Posterior cingulate gyrus (tissue), 11 donors: Measurements from ENCODE around the gene DNAJC6.
"Not testable (repeated sequence)": the region's sequence is repeated elsewhere in the genome, so short reads cannot be mapped to it uniquely, and the experiment has no call there.

Experiments used
- DNase-seq, 10 donors: peaks; one replicate each; pipeline versions ENCODE4 v3.0.0 to v3.0.0-alpha.2; 2020 to 2021; ENCODE audit warnings: mixed read lengths in 3 of 10
- intact Hi-C: fragments of 100-400 bp; cut with DNase I; formaldehyde crosslinking; loops from one replicate; pipeline ENCODE4 v1.15.1; 2023

Gene DNAJC6

DNA sequence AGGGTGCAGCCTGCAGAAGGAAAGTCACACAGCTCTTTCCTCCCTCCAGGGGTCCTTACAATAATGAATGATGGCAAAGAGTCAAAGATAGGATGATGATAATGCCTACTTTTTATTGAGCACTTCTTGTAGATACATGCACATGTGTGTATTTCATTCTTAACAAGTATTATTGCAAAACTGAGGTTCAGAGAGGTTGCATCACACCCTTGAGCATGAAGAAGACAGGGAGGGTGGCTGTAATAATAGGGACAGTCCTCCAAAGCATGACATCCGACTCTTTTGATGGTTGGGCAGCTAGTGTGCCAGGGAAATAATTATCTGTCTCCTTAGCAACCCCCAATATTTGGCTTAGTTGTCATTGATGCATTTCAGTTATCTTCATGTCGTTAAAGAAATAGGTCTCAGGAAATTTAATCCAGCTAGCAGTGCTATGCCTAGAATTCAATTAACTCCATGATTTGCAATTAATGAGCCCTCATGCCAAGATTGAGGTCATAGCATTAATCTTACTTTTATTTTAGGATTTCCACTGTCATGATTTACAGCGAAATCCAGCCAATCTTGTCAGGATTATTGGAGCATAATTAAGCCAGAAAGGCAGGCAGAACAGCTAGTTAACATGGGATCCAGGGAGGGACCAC is 35.0 kb downstream of the DNAJC6 start:
- intact Hi-C loops = no loop called here
- no peak for DNase-seq

DNA sequence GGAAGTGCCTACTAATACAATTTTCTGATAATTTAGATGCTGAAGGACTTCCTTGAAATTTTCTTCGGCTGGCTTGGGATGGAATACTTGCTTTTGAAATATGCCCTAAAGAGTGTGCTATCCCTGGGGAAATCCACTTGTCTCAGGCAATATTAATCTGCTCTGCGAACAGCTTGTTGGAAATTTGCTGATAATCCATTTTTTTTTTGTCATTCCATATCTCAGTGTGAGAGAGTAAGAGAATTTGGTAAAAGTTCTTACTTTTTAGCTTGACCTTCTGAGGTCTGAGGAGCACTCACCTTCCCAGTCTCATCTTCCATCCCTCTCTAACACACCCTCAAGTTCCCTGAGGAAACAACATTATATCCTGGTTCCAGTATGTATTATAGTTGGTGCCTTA is 36.8 kb downstream of the DNAJC6 start:
- intact Hi-C loops = no loop called here
- DNase-seq = no peak

DNA sequence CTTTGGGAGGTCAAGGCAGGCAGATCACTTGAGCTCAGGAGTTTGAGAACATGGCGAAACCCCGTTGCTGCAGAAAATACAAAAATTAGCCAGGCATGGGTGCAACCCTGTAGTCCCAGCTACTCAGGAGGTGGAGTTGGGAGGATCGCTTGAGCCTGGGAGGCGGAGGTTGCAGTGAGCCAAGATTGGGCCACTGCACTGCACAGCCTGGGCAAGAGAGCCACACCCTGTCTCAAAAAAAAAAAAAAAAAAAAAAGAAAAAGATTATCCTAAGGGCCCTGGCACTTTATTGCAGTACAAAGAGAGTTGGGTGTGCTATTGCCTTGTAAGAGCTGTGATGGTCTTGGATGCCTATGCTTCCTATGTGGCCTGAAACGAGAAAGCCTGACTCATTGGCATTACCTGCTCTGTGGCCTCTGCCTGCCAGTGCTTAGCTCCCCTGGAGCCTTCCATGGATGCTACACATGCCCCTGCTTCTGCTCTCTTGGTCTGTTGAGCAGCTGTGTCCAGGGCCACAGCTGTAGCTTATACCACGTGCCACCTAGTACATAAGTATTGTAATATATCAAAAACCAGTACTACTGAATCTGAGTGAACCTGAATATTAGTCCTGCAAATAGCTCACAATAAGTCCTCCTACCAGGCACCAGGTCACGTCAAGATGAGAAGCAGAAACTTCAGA is 45.8 kb downstream of the DNAJC6 start:
- DNase-seq = peak in 1 of 10 donors; percentile 68
- intact Hi-C loops = no loop called here

DNA sequence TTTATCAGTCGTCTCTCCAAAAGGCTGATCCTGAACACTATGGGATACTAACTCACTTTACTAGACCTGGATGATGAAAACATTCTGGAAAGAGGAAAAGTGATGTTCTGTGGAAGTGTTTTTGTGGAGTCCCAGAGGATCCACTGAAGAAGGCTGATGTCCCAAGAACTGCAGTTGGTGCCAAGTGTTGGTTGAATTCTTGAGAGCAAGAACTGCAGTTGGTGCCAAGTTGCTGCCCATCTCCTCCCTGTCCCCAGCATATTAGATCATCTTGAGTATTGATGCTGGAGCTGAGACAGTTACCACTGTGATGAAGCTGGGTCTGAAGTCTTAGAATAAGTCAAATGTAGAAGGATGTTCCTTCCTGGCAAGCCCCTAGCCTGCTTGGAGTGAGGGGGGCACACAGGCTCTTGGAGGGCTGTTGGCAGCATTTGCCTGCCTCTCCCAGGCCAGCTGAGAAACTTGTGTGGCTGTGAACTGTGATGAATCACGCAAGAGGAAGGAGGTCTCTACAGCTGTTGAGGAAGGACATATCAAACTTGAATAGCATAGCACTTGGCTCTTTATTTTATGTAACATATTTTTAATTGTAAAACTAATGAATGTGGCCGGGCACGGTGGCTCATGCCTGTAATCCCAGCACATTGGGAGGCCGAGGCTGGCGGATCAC is 48.1 kb downstream of the DNAJC6 start:
- DNase-seq = no peak
- intact Hi-C loops = no loop called here

DNA sequence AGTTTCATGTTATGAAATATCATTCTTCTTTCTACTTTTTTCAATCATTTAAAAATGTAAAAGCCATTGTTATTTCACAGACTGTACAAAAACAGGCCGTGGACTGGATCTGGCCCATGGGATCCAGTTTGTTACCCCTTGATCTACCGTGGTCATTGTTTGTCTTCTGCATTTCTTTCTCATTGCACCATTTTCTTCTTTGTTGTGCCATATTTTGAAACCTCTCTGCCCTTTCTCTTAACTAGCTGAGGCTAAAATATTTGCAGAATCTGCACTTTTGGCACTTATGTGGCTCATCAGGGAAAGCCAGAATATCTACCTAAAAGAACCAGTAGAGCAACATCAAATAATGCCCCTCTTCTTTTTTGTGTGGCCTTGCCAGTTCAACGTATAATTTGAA is 50.5 kb downstream of the DNAJC6 start:
- intact Hi-C loops = no loop called here
- DNase-seq = no peak

DNA sequence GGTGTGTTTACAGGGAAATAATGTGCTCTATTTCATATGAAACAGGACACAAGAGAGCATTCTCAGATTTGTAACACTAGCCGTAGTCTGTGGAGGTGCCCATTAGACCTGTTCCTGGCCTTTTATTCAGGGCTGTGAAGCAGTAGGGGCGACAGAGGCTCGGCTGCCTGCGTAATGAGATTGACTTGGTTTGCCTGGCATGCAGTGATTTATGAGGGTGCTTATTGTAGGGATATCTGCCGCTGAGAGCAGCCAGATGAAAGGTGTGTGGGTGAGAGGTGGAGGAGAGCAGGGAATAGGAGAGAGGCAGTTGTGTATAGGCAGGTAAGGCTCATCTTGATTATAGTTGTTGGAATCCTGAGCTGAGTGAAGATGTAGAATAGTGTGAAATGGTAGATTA is 51.3 kb downstream of the DNAJC6 start:
- peak in 1 of 10 donors; percentile 58 for DNase-seq

DNA sequence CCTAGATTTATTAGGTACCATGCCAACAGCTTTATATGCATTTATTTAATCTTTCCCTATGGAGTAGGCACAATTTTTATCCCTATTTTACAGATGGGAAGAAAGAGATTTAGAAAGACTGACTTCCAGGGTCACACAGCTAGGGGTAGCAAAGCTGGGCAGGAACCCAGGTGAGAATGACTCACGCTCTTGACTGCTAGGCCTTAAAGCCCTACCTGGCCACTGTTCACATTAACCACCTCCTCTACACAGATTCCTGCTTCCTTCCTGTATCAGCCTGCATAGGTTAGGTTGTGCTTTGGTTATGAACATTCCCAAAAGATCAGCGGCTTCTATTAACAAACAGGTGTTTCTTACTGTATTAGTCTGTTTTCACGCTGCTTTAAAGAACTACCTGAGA is 53.2 kb downstream of the DNAJC6 start:
- DNase-seq = no peak
- intact Hi-C loops = no loop called here

More for the DNA sequence above, 51.3 kb downstream of the DNAJC6 start:
- intact Hi-C loops = no loop called here

DNA sequence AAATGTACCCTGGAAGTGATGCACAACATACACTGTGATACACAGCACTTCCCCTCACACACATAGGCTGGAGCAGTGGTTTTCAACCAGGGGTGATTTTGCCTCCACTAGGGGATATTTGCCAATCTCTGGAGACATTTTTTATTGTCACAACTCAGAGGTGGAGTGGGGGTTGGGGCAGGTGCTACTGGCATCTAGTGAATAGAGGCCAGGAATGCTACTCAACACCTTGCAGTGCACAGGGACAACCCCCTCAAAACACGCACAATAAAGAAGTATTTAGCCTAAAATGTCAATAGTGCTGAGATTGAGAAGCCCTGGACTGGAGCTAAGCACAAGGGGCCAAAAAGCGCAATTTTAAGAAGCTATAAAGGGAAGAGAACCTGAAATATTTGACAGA is 54.1 kb downstream of the DNAJC6 start:
- intact Hi-C loops = no loop called here
- no peak for DNase-seq

DNA sequence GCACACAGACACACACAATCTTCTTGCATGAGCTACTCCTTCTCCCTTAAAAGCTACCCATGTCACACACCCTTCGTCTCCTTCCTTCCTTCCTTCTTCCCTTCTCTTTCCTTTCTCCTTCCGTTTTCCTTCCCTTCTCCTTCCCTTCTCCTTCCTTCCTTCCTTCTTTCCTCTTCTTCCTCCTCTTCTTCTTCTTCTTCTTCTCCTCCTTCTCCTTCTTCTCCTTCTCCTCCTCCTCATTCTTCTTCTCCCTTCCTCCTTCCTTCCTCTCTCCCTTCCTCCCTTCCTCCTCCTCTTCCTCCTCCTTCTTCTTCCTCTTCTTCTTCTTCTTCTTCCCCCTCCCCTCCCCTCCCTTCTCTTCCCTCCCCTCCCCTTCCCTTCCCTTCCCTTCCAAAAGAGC is 59.1 kb downstream of the DNAJC6 start:
- DNase-seq = no peak
- intact Hi-C loops = no loop called here

DNA sequence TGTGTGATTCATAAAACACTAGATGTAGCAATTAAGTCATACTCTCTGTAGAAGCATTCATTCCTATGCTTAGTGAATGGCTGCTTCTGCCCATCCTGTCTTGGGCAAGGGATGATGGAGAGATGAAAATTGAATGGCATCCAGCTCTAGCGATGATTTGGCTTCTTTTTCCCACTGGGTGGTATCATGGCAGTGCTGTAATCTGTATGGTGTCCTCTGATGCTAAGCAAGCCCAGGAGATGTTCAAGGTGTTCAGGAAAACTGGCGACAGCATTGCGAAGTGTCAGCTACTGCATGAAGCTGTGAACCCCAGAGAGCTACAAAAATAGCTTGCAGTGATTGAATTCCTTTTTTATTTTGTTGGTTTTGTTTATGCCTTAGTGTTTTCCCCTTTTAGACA is 62.2 kb downstream of the DNAJC6 start:
- intact Hi-C loops = loop anchor here (10.0 kb wide), 1 partner anchor 57 kb away; no protein-coding TSS in a partner anchor
- no peak for DNase-seq

DNA sequence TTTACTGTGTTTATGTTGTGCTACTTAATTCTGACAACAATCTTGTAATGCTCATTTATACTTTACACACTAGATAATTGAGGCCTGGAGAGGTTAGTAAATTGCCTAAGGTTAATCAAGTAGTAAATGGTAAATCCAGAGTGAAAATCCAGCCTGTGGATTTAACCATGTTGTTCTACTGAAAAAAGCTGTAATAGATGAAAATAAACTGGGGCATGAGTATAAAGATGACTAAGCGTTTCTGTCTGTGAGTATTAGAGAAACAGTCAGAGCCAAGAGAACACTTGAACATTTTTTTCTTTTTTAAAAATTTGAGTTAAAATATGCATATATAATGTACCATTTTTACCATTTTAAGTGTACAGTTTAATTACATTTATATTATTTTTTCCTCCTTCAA is 63.2 kb downstream of the DNAJC6 start:
- intact Hi-C loops = loop anchor here (10.0 kb wide), 1 partner anchor 58 kb away; no protein-coding TSS in a partner anchor
- no peak for DNase-seq

DNA sequence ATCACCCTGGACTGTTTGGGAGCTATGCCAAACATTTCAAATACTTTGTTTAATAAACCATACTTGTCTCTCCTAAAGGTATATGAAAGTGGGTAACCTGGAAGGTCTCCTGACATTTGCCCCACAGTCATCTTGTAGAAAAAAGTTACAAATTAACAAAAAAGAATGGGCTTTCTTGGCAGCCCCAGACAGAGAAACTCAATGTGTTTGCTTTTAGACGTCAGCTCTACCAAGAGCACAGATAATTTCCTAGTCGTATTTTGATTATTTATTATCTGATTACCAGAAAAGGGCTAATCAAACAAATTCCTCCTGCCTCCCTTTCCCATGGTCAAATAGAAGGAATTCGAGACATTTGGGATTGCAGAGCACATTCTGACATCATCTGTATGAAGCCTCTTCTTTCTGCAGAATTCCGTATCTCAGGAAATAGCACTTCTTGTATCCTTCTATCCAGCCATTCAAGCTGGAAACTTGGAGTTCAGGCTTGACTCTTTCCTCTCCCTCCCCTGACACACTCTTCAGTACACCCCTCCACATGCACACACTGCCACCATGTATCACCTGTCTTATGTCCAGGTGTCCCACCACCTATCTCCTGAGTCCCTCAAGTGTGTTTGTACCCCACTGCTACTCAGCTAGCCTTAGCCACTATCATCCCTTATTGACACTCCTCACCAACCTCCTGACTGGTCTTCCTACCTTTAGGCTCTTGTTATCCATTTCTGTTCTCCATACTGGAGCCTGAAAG is 68.3 kb downstream of the DNAJC6 start:
- intact Hi-C loops = loop anchor here (10.0 kb wide), 1 partner anchor 63 kb away; no protein-coding TSS in a partner anchor
- DNase-seq = no peak

DNA sequence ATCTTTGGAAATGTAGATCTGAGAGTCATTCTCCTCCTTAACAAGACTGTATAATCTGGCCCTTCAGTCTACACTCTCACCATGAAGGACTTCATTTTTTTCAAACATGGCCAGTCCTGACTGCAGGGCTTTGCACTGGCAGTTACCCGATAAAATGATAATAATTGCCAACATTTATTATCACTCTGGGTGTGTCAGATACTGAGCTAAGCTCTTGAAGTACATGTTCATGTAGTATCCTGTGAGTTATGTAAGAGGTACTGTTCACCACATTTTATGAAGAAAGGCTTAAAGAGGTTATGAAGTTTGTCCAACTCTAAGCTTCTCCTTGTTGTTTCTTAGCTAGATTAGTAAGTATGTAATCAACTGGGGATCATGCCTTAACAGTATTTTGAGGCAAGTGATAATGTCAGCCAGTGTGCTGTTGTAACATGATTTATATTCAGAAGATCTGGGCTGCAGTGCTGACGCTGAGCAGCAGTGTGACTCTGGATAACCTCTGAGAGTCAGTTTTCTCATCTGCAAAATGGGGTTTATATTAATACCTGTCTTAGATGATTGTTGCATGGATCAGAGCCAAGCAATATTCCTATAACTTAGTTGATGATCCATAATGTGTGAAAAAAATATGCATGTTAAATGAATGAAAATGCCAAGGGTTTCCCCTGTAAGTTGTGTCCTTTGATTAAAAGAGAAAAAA is 69.1 kb downstream of the DNAJC6 start:
- no peak for DNase-seq
- intact Hi-C loops = loop anchor here (10.0 kb wide), 1 partner anchor 64 kb away; no protein-coding TSS in a partner anchor

DNA sequence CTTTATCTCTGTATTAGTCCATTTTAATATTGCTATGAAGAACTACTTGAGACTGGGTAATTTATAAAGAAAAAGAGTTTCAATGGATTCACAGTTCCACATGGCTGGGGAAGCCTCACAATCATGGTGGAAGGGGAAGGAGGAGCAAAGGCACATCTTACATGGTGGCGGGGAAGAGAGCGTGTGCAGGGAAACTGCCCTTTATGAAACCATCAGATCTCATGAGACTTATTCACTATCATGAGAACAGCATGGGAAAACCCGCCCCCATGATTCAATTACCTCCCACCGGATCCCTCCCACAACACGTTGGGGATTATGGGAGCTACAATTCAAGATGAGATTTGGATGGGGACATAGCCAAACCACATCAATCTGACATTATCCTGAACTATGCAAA is 75.1 kb downstream of the DNAJC6 start:
- DNase-seq, intact Hi-C loops: not testable (repeated sequence)

DNA sequence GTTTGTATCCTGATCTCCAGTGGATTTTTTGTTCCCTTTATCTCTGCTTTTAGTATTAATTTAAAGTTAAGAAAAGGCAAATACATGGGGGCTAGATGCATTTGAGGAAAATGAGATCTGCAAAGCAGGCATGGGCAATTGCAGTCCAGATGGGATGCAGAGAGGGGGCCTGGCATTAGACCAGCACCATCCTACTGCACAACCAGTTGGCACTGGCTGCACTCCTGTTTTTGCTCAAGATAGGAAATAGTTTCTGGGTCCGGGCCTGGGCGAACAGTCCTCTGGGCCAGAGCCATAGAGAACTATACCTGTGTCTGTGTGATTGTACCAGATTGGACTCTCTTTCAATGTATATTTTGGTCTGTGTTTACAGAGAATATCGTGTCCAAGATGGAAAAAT is 77.1 kb downstream of the DNAJC6 start:
- peak in 6 of 10 donors; percentile 8 to 77 (median 14) for DNase-seq
- intact Hi-C loops = no loop called here

DNA sequence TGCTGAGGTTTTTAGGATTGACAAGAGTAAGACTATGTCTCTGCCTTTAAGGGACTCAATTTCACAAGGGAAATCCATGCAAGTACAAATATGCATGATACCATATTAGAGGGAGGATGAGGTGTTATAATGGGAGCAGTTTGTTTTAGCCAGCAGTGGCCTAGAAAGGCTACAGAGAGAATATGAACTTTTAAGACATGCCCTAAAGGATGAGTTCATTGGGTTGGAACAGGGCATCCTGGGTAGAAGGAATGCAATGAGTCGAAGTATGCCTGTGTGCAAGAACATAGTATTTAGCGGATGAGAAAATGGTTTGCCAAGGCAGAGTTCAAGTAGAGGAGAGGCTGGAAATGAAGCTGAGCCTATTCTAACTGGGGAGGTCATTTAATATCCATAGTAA is 78.5 kb downstream of the DNAJC6 start:
- DNase-seq = no peak
- intact Hi-C loops = no loop called here

DNA sequence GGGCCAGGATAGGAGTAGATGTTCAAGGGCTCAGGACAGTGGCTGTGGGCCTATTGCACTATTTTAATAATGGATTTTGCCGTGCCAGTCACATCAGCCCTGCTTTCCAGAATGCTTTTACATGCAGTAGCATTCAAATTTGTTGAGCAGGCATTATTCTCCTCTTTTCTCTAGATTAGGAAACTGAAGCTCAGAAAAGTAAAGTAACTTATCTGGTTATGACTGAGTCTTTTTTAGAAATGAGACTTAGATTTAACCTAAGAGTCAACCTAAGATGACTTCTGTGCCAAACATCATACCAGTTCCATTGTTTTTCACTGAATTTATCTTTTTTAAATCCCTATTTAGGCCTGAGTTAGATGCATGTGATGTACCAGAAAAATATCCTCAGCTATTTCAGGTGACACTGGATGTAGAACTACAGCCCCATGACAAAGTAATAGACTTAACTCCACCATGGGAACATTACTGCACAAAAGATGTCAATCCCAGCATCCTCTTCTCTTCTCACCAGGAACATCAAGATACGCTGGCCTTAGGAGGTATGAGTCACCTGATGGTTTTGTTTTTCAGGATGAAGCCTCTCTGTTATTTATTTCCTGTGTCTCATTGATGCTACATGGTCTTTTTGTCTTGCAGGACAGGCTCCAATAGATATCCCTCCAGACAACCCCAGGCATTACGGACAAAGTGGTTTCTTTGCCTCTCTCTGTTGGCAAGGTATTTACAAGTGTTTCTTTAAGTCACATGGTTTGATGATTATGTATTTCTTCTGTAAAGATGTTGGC is 79.8 kb downstream of the DNAJC6 start:
- intact Hi-C loops = no loop called here
- no peak for DNase-seq

DNA sequence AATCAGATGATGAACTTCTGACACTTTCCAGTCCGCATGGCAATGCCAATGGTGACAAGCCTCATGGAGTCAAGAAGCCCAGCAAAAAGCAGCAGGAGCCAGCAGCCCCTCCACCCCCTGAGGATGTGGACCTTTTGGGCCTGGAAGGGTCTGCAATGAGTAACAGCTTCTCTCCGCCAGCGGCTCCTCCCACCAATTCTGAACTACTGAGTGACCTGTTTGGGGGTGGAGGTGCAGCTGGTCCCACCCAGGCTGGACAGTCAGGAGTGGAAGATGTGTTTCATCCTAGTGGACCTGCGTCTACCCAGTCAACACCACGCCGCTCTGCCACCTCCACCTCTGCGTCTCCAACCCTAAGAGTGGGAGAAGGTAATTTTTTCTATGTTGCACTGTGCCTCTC is 83.2 kb downstream of the DNAJC6 start:
- no peak for DNase-seq
- intact Hi-C loops = no loop called here

DNA sequence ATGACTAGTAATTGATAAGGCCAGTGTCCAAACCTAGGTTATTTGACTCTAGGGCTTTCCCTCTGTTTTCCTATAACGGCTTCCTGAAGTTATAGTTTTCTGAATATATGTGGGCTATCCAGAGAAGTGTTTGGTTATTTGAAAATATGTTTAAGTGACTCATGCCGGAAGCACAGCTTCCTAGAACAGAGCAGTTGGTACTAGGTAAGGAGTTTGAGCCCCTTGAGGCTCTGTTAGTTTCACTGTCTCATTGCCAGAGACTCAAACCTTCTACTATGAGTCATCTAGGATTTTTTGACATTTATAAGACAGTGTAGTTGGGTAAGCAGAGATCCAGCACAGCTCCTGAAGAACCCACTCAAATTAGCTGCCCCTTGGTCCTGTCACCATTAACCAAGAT is 84.0 kb downstream of the DNAJC6 start:
- DNase-seq = no peak
- intact Hi-C loops = no loop called here

DNA sequence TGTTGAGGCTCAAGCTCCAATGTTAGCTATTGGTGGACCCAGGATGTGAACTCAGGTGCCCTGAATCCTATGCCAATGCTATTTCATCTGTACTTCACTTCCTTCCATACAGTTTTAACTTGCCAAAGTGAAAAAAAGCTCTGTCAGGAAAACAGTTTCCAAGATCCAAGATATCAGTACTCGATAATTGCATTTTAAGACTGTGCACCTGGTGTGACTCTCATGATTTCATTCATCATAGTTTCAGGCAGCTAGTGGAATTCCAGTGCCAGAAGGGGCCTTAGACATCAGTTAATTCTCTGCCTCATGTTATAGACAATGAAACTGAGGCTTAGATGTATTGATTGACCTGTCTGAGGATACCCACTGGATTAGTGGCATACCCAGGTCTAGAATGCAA is 84.6 kb downstream of the DNAJC6 start:
- intact Hi-C loops = no loop called here
- no peak for DNase-seq
